ENCODE results near the gene GALNTL6.
"Not testable (repeated sequence)": the region's sequence is repeated elsewhere in the genome, so short reads cannot be mapped to it uniquely, and the experiment has no call there.

Gene GALNTL6

GRCh38 chr4:172899861-172900260, 1086.7 kb downstream of the GALNTL6 start:
- H3K79me2 ChIP-seq (ENCODE audit: insufficient read depth, low read length): no peaks in the 10 kb centered on the region
- no peaks in the 10 kb centered on the region for H3K36me3 ChIP-seq (ENCODE audit: insufficient read depth, low read length)
- H3K4me3 ChIP-seq (ENCODE audit: low read length, poor library complexity, severe bottlenecking): no peak overlapping the region
- no peak overlapping the region for H3K4me2 ChIP-seq (ENCODE audit: low read depth, low read length, poor library complexity, severe bottlenecking)
- no peaks in the 10 kb centered on the region for H4K20me1 ChIP-seq (ENCODE audit: insufficient read depth, low read length, poor library complexity, severe bottlenecking)
- no peaks in the 10 kb centered on the region for H3F3A ChIP-seq (ENCODE audit: low read depth)
- H3K9me3 ChIP-seq (ENCODE audit: insufficient read depth, low read depth, low read length): no peaks in the 10 kb centered on the region
- no peaks in the 10 kb centered on the region for H3K4me1 ChIP-seq (ENCODE audit: insufficient read depth, low read length, poor library complexity, severe bottlenecking)
- no peaks in the 10 kb centered on the region for H3K27me3 ChIP-seq (ENCODE audit: insufficient read depth, low read length, poor library complexity, severe bottlenecking)
- no peaks in the 10 kb centered on the region for H3K9me2 ChIP-seq (replicated peaks; ENCODE audit: low read depth, low read length)
- H2AFZ ChIP-seq (ENCODE audit: low read length): no peak overlapping the region
- H3K9ac ChIP-seq (ENCODE audit: low read depth, low read length, poor library complexity, severe bottlenecking): no peak overlapping the region
- TF ChIP-seq CTCF (conservative IDR thresholded peaks at IDR 0.05; ENCODE audit: low read length) (no peak), EZH2phosphoT487 (IDR thresholded peaks at IDR 0.05; ENCODE audit: borderline replicate concordance) (no peak)

- H4K20me1 ChIP-seq (ENCODE audit: insufficient read depth, low read length, poor library complexity, severe bottlenecking): no peaks in the 10 kb centered on the region
- TF ChIP-seq CTCF (conservative IDR thresholded peaks at IDR 0.05; ENCODE audit: low read length) (no peak), EZH2phosphoT487 (IDR thresholded peaks at IDR 0.05; ENCODE audit: borderline replicate concordance) (no peak)
- no peaks in the 10 kb centered on the region for H3K4me1 ChIP-seq (ENCODE audit: insufficient read depth, low read length, poor library complexity, severe bottlenecking)
- no peaks in the 10 kb centered on the region for H3K36me3 ChIP-seq (ENCODE audit: insufficient read depth, low read length)
- no peaks in the 10 kb centered on the region for H3K9me2 ChIP-seq (replicated peaks; ENCODE audit: low read depth, low read length)
- no peak overlapping the region for H2AFZ ChIP-seq (ENCODE audit: low read length)
- H3K9me3 ChIP-seq (ENCODE audit: insufficient read depth, low read depth, low read length): no peaks in the 10 kb centered on the region
- H3K27me3 ChIP-seq (ENCODE audit: insufficient read depth, low read length, poor library complexity, severe bottlenecking): no peaks in the 10 kb centered on the region
- H3F3A ChIP-seq (ENCODE audit: low read depth): no peaks in the 10 kb centered on the region
- H3K9ac ChIP-seq (ENCODE audit: low read depth, low read length, poor library complexity, severe bottlenecking): no peak overlapping the region
- no peak overlapping the region for H3K4me2 ChIP-seq (ENCODE audit: low read depth, low read length, poor library complexity, severe bottlenecking)
- no peak overlapping the region for H3K4me3 ChIP-seq (ENCODE audit: low read length, poor library complexity, severe bottlenecking)
- no peaks in the 10 kb centered on the region for H3K79me2 ChIP-seq (ENCODE audit: insufficient read depth, low read length)
Measured at GRCh38 chr4:172900900-172901299, 1087.7 kb downstream of the GALNTL6 start.

- H3K4me3 ChIP-seq (ENCODE audit: low read length, poor library complexity, severe bottlenecking): not testable (repeated sequence)
Measured at GRCh38 chr4:172912468-172912867, 1099.3 kb downstream of the GALNTL6 start.

GRCh38 chr4:172917403-172917802, 1104.2 kb downstream of the GALNTL6 start:
- H3K9me2 ChIP-seq (replicated peaks; ENCODE audit: low read depth, low read length); H3K79me2 ChIP-seq (ENCODE audit: insufficient read depth, low read length); H3K27me3 ChIP-seq (ENCODE audit: insufficient read depth, low read length, poor library complexity, severe bottlenecking); H3K9ac ChIP-seq (ENCODE audit: low read depth, low read length, poor library complexity, severe bottlenecking); H3K4me3 ChIP-seq (ENCODE audit: low read length, poor library complexity, severe bottlenecking); H3K4me1 ChIP-seq (ENCODE audit: insufficient read depth, low read length, poor library complexity, severe bottlenecking); H3K9me3 ChIP-seq (ENCODE audit: insufficient read depth, low read depth, low read length); H4K20me1 ChIP-seq (ENCODE audit: insufficient read depth, low read length, poor library complexity, severe bottlenecking); H3F3A ChIP-seq (ENCODE audit: low read depth); H3K36me3 ChIP-seq (ENCODE audit: insufficient read depth, low read length); H3K4me2 ChIP-seq (ENCODE audit: low read depth, low read length, poor library complexity, severe bottlenecking); H2AFZ ChIP-seq (ENCODE audit: low read length): not testable (repeated sequence)

More at GRCh38 chr4:172912468-172912867, 1099.3 kb downstream of the GALNTL6 start:
- H3K9ac ChIP-seq (ENCODE audit: low read depth, low read length, poor library complexity, severe bottlenecking); H3F3A ChIP-seq (ENCODE audit: low read depth); H3K4me1 ChIP-seq (ENCODE audit: insufficient read depth, low read length, poor library complexity, severe bottlenecking); H3K36me3 ChIP-seq (ENCODE audit: insufficient read depth, low read length); H3K9me2 ChIP-seq (replicated peaks; ENCODE audit: low read depth, low read length); H4K20me1 ChIP-seq (ENCODE audit: insufficient read depth, low read length, poor library complexity, severe bottlenecking); H3K9me3 ChIP-seq (ENCODE audit: insufficient read depth, low read depth, low read length); H3K79me2 ChIP-seq (ENCODE audit: insufficient read depth, low read length); H2AFZ ChIP-seq (ENCODE audit: low read length); H3K27me3 ChIP-seq (ENCODE audit: insufficient read depth, low read length, poor library complexity, severe bottlenecking); H3K4me2 ChIP-seq (ENCODE audit: low read depth, low read length, poor library complexity, severe bottlenecking): not testable (repeated sequence)
